ENCODE results near the gene LAS1L. TPM values are rescaled to one million over a fixed set of nuclear protein-coding genes. Genes with fewer than 3 reads are reported as not detected.
"Not testable (repeated sequence)": the region's sequence is repeated elsewhere in the genome, so short reads cannot be mapped to it uniquely, and the experiment has no call there.

LAS1L gene
- total and polyA plus RNA-seq, 11 donors: 6.0 to 17.2 (median 13.1) TPM

DNA sequence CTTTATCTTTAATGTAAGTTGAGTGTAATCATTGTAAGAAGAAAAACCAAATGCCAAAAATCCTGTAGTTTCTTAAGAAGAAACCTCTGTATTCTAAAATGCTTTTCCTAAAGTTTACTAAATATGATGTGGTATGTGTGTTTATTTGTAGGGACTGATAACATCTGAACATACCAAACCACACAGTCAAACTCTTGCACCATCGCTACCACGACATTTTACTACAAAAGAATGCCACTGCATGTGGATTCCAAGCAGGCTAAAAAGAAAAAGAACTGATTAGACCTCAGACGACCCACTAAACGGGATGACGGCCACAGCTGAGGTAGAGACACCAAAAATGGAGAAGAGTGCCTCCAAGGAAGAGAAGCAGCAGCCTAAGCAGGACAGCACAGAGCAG, 46.1 kb downstream of the LAS1L start:
- DNase-seq (no peak), ATAC-seq (no peak)
- H3K9me3 ChIP-seq: no peaks in the 10 kb centered on the region
- WGBS, 4 donors: 47 to 60% (median 53%) methylated on average over 5 of the region's 5 CpGs
- H3K36me3 ChIP-seq: no peaks in the 10 kb centered on the region
- H3K4me3 ChIP-seq: no peak overlapping the region
- TF ChIP-seq CTCF (IDR thresholded peaks at IDR 0.05) (no peak), POLR2A (IDR thresholded peaks at IDR 0.05) (no peak)
- no peaks in the 10 kb centered on the region for H3K4me1 ChIP-seq
- peaks cover 0 to 37% (median 0%) of the 10 kb centered on the region in 9 donors for H3K27me3 ChIP-seq
- intact Hi-C loops (cut with DNase I): no loop called here
- no peak overlapping the region for H3K27ac ChIP-seq

DNA sequence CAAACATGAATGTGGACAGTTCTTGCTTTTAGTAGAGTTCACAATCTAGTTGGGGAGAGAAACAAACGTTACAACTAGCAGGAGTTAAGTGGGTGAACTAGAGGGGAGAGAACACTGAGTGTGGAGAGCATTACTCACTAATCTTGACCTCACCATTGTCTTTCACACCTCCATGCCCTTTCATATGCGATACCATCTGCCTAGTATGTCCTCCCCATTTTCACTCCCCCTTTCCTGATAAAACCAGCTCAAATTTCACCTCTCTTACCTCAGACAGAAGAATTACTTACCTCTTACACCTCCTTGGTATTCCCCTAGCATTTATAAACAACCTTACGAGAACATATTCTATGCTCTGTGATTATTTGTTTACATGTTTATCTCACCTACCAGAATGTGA, 53.6 kb downstream of the LAS1L start:
- DNase-seq: no peak
- H3K9me3 ChIP-seq: peaks cover 0 to 8% (median 0%) of the 10 kb centered on the region in 12 donors
- H3K27me3 ChIP-seq: peaks cover 0 to 14% (median 0%) of the 10 kb centered on the region in 9 donors
- no peaks in the 10 kb centered on the region for H3K4me1 ChIP-seq
- no peak overlapping the region for H3K27ac ChIP-seq
- H3K4me3 ChIP-seq: no peak overlapping the region
- intact Hi-C loops (cut with DNase I): no loop called here
- TF ChIP-seq CTCF (IDR thresholded peaks at IDR 0.05) (no peak), POLR2A (IDR thresholded peaks at IDR 0.05) (no peak)
- no peak for ATAC-seq
- H3K36me3 ChIP-seq: no peaks in the 10 kb centered on the region
- WGBS, 4 donors: 39 to 45% (median 42%) methylated on average over 3 of the region's 3 CpGs

GRCh38 chrX:65479102-65479501, 55.5 kb downstream of the LAS1L start:
- H3K9me3 ChIP-seq; DNase-seq; intact Hi-C loops (cut with DNase I); H3K36me3 ChIP-seq; H3K4me1 ChIP-seq; H3K4me3 ChIP-seq; ATAC-seq; H3K27ac ChIP-seq: not testable (repeated sequence)
- peaks cover 0 to 11% (median 0%) of the 10 kb centered on the region in 9 donors for H3K27me3 ChIP-seq
- 67 to 90% (median 76%) methylated on average over 3 of the region's 3 CpGs for WGBS, 4 donors

GRCh38 chrX:65476564-65476963, 58.0 kb downstream of the LAS1L start:
- TF ChIP-seq POLR2A (IDR thresholded peaks at IDR 0.05) (no peak), CTCF (IDR thresholded peaks at IDR 0.05) (no peak)
- intact Hi-C loops (cut with DNase I): no loop called here
- DNase-seq: no peak
- Histone ChIP-seq H3K4me3 (no peak overlapping the region), H3K4me1 (no peaks in the 10 kb centered on the region), H3K27me3 (peaks cover 0 to 4% (median 0%) of the 10 kb centered on the region in 9 donors), H3K27ac (no peak overlapping the region), H3K9me3 (peaks cover 0 to 8% (median 0%) of the 10 kb centered on the region in 12 donors), H3K36me3 (no peaks in the 10 kb centered on the region)
- 59 to 83% (median 74%) methylated on average over 2 of the region's 2 CpGs for WGBS, 4 donors
- no peak for ATAC-seq

GRCh38 chrX:65463550-65463949, 71.0 kb downstream of the LAS1L start:
- Histone ChIP-seq H3K4me3 (no peak overlapping the region), H3K9me3 (peaks cover 0 to 6% (median 0%) of the 10 kb centered on the region in 12 donors), H3K27me3 (peaks cover 0 to 2% (median 0%) of the 10 kb centered on the region in 9 donors), H3K36me3 (no peaks in the 10 kb centered on the region), H3K4me1 (no peaks in the 10 kb centered on the region), H3K27ac (no peak overlapping the region)
- intact Hi-C loops (cut with DNase I): no loop called here
- no peak for TF ChIP-seq POLR2A (IDR thresholded peaks at IDR 0.05)
- no peak for TF ChIP-seq CTCF (IDR thresholded peaks at IDR 0.05)
- DNase-seq: no peak
- no peak for ATAC-seq
- WGBS, 4 donors: 7 to 29% (median 16%) methylated on average over 4 of the region's 4 CpGs
